Right hindlimb (tissue), 1 donor: ENCODE results near the gene CUTA.

Source experiments
- DNase-seq: peaks from one replicate; pipeline ENCODE4 v3.0.0-alpha.2; 2018

Gene CUTA

GRCh38 chr6:33420491-33421343, 2.8 kb upstream of the CUTA start:
- no peak for DNase-seq

DNA sequence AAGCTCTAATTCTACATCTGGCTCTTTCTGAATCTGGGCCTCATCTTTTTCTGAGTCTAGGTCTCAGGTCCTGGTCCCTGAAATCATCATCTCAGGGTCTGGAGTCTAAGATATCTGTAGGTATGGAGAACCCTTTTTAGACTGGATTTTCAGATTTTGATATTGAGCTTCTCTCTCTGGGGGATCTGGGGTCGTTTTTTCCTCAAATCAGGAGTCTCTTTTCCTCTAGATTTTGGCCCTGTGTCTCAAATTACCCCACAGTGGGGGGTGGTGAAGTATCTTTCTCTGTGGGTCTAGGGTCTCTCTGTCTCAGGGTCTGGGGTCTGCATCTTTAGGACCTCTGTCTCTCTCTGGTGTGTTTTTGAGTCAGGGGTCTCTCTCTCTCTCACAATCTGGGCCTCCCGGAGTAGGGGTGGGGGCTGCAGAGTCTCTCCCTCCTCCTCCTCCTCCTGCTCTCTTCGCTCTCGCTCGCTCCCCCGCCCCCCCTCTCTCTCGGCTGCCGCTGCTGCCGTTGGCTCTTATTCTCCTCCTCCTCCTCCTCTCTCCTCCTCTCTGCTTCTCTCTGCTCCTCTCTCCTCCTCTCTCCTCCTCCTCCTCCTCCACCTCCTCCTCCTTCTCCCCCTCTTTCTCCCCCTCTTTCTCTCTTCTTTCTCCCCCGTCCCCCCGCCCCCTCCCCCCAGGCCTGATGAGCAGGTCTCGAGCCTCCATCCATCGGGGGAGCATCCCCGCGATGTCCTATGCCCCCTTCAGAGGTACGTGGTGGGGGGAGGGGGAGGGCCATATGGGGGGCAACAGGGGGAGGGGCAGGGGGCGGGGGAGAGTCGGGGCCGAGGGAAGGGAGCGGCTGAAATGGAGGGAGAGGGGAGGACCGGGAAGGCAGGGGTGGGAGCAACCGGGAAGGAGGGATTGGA, 1.9 kb upstream of the CUTA start, which contains the start of gene SYNGAP1:
Gene SYNGAP1, plus strand, starts transcription at position 486 of the 911 bp plus-strand sequence. Its CDS starts 200 bp downstream, at position 686.
- peak; percentile 89 for DNase-seq

- DNase-seq = no peak
Measured at GRCh38 chr6:33418690-33419291, 884 bp upstream of the CUTA start.

GRCh38 chr6:33417128-33417902, 592 bp downstream of the CUTA start:
- DNase-seq = no peak

DNA sequence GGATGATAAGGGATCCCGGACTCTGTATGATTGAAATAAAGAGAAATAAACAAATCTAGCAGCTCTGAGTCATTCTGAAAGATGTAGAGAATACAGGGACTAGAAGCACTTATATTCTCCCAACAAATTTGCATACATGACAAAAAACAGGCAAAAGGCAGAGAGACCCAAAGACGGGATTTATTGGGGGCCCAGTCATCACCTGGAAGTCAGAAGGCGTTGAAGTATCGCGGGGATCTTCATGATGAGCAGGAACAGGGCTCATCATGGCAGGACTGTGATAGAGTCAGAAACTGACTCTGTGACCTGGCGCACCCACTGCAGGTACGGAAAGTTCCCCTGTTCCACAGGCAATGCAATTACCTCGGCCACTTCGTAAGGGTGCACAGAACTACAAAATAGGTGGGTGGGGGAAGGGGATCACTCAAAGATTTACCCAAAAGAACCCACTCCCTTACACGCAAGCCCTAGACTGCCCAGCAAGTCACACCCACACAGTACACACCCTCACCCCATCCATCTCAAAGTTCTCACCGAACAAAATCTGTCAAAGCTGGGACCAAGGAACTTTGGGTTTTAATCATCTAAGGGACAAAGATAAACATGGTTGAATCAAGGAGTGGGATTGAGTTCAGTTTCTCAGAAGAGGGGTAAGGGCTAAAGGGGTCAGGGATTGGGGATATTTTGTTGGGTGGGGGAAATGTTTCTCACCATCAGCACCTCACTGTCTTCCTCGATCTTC, 1.4 kb downstream of the CUTA start:
- DNase-seq = no peak

GRCh38 chr6:33415831-33416230, 2.1 kb downstream of the CUTA start:
- DNase-seq = no peak

GRCh38 chr6:33414592-33415271, 3.2 kb downstream of the CUTA start:
- no peak for DNase-seq

- DNase-seq = no peak
Measured at GRCh38 chr6:33413241-33414120, 4.4 kb downstream of the CUTA start.

DNA sequence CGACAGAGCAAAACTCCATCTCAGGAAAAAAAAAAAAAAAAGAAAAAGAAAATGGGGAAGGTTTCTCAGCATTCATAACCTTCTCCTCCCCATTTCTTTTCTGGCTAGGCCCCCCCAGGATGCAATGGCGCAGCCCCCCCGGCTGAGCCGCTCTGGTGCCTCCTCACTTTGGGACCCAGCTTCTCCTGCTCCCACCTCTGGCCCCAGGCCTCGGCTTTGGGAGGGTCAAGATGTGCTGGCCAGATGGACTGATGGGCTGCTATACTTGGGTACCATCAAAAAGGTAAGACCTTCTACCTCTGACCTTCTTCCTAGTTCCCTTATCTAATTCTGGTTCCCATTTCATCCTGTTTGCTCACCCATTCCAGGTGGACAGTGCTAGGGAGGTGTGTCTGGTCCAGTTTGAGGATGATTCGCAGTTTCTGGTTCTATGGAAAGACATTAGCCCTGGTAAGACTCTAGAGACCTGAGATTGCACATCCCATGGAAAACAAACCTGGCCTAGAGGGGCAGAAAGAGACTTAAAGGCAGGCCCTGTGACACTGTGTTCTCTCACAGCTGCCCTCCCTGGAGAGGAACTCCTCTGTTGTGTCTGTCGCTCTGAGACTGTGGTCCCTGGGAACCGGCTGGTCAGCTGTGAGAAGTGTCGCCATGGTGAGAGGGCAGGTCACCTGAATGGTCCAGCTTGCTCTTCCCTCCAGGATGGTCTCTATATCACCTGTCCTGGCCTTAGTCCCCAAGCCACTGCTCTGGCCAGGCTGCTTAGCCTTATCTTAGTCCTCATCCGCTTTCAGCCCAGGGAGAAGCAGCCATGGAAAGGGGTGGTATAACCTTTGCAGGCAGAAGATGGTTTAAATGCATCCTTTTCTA, 5.5 kb downstream of the CUTA start:
- DNase-seq = no peak

- DNase-seq = no peak
Measured at GRCh38 chr6:33411632-33412005, 6.3 kb downstream of the CUTA start.

DNA sequence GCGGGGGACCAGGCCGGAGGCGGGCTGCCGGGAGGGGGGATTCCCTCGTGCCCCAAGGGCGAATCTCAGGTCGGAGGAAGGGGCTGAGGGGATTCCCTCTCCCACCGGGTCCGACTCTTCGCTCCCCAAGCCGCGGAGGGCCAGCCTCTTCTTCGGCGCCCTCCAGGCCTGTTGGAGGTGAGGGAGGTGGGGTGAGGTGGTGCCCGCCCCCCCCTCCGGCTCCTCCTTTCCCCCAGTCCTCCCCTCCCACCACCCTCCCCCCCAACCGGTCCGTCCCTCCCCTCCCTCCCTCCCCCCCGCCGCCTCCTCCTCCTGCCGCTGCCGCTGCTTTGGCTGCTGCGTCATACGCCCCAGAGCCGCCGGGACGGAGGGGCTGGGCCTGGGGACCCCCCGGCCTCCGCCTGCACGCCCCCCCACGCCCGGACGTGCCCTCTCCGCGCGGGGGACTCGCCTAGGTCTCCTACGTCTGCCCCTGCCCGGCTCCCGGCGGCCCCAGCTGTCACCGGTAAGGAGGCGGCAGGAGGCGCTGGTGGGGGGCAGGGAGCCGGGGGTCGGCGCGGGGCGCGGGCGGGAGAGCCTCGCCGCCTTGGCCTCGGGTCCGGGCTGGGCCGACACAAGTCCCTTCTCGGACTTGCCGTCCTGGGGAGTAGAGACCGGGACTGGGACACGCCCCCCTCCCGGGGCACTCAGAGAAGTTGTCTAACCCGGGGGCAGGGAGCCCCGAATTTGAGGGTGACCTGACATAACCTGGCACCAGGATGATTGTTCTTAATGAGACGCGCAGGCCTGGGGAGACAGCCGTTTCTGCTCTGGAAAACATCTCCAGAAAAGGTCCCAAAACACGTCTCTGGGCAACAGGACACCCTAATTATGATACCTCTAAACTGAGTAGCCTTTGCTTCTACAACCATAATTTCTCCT, 6.9 kb downstream of the CUTA start, which contains the start of gene PHF1:
Gene PHF1, plus strand, starts transcription at position 304 of the 921 bp plus-strand sequence. CDS start 1,250 bp downstream, outside the sequence.
- DNase-seq = no peak

DNA sequence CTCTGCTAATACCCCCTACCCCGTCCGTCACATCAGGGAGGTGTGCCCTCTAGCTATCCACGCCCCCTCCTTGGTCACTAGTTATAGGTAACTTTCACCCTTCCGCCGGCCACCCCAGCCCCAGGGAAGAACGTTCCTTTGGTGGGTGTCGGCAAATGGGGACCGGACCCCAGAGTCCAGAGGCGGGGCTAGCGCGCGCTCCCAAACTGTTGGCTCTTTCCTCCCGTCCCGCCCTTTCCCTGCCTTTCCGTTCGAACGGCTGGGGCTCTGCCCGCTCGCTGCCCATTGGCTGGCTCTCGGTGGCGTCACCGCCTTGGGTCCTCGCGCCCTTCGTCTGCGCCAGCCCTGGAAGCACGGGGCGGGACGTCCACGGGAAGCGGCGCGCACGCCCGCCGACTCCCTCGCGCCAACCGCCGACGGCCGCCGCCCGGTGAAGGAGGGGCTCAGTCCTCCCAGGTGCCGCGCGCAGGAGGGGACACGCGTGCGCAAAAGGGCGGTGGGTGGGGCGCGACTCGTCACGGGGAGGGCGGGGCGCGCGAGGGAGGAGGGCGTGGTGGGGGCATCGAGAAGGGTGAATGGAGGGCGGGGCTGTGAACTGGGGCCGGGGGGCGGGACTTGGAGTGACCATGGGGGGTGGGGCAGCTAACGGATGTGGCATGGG, 7.7 kb downstream of the CUTA start:
- peak; percentile 98 for DNase-seq

DNA sequence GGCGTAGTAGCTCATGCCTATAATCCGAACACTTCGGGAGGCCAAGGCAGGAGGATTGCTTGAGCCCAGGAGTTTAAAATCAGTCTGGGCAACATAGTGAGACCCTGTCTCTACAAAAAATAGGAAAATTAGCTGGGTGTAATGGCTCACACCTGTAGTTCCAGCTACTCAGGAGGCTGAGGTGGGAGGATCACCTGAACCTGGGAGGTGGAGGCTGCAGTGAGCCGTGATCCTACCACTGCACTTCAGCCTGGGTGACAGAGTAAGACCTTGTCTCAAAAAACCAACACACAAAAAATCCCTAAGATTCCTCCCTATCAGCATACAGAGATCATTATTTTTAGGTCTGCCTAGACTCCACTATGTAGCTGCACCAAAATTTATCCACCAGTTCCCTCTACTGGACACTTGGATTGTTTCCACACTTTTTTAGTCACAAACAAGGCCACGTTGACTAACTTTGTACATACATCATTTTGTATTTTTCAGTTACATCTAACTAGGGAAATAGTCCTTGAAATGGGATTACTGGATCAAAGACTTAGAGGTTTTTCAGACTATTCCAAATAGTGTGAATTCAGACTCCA, 10.7 kb downstream of the CUTA start:
- no peak for DNase-seq

DNA sequence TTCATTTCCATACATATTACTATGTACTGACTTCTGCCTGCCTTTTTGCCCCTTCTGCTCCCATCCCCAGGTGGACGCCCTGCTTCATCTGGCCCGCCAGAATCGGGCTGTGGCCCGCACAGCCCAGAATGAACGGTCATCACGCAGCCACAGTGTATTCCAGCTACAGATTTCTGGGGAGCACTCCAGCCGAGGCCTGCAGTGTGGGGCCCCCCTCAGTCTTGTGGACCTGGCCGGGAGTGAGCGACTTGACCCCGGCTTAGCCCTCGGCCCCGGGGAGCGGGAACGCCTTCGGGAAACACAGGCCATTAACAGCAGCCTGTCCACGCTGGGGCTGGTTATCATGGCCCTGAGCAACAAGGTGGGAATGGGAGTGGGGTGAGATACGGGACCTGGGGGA, 11.8 kb downstream of the CUTA start:
- no peak for DNase-seq

DNA sequence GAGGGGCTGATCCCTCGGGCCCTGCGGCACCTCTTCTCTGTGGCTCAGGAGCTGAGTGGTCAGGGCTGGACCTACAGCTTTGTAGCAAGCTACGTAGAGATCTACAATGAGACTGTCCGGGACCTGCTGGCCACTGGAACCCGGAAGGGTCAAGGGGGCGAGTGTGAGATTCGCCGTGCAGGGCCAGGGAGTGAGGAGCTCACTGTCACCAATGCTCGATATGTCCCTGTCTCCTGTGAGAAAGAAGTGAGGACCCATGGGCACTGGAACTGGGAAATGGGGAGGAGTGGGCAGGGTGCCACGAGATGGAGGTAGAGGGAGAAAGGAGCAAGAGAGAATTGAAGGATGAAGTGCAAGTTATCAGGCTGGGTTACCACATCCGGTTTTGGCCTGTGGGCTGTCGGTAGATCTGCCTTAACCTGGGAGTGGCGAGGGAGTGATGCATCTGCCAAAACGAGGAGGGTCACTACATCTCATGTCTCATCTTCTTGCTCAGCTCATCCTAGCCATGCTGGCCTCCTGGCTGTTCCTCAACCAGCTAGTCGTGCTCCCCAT, 12.4 kb downstream of the CUTA start:
- DNase-seq = no peak

DNA sequence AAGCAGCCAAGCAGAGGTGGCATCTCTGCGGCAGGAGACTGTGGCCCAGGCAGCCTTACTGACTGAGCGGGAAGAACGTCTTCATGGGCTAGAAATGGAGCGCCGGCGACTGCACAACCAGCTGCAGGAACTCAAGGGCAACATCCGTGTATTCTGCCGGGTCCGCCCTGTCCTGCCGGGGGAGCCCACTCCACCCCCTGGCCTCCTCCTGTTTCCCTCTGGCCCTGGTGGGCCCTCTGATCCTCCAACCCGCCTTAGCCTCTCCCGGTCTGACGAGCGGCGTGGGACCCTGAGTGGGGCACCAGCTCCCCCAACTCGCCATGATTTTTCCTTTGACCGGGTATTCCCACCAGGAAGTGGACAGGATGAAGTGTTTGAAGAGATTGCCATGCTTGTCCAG, 13.0 kb downstream of the CUTA start:
- no peak for DNase-seq
